DMS 273 treated with DMSO at 0.1 percent for 48 hours (cell line): Measurements from ENCODE around the gene ISM2.
"Not testable (repeated sequence)": the region's sequence is repeated elsewhere in the genome, so short reads cannot be mapped to it uniquely, and the experiment has no call there.

Experiments
- DNase-seq: peaks from one replicate; lab custom pipeline; 2025; lab: John Stamatoyannopoulos, UW

The ISM2 gene

DNA sequence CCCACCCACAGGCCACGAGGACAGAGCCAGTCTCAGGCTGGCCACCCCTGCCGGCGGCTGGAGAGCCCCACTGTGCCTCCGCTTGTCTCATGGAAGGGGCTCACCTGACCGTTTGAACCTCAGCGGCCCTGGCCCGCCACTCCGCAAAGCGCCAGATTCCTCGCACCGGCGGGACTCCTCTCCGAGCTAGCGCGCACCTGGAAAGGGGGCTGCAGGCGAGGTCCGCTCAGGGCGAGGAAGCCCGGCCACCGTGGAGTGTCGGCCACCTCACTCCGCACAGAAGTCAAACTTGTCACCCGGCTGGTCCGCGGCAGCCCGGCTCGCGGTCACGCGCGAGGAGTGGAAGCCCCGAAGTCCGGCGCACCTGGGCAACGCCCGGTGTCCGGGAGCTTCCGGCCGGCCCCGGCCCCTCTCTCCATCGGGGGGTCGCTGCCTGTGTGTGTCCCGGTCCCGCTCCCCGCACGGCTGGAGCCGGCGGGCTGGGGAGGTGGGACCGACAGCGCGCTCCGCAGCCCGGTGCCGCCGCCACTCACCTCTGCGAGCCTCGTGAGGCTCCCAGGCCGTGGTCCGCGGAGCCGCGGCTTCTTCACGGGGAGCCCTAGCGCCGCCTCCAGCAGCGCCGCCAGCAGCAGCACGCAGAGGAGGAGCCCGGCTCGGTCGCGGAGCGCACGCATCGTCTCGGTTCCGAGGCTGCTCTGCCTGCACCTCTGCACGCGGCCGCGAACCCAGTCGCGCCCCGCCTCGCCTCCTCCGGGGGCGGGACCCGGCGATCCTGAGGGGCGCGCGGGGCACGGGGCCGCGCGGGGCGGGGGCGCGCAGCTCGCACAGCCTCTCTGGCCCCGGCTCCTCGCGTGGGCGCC, at the start of gene ISM2:
Gene ISM2, minus strand, starts transcription at position 697 of the 860 bp plus-strand sequence. Its CDS starts 23 bp downstream, at position 674.
- DNase-seq: no peak

GRCh38 chr14:77547512-77548180, 49.0 kb upstream of the ISM2 start:
- DNase-seq: no peak

DNA sequence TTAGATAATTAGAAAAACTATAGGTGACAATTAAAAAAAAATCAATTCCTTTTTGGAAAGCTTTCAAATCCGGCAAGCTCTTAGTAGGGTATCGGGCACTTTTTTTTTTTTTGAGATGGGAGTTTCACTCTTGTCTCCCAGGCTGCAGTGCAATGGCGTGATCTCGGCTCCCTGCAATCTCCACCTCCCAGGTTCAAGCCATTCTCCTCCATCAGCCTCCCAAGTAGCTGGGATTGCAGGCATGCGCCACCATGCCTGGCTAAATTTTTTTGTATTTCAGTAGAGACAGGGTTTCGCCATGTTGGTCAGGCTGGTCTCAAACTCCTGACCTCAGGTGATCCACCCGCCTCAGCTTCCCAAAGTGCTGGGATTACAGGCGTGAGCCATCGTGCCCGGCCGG, 46.6 kb upstream of the ISM2 start:
- not testable (repeated sequence) for DNase-seq

DNA sequence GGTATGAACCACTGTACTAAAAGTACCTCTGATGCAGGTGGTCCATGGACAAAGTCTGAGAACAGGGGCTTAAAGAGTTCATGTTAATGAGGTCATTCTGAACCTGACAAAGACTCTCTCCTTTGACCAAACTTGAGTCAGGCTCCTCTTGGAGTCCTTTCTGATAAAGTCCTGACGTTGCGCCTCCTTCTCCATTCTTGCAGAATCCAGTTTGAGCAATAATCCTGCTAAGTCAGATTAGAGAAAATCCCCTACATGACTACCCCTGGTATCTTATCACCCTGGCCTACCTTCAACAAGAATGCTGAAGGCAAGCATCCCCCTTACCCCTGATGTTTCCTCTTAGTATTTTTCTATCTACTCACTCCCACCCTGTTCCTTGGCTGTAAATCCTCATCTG, 46.0 kb upstream of the ISM2 start:
- no peak for DNase-seq

GRCh38 chr14:77543637-77544334, 45.2 kb upstream of the ISM2 start:
- no peak for DNase-seq

DNA sequence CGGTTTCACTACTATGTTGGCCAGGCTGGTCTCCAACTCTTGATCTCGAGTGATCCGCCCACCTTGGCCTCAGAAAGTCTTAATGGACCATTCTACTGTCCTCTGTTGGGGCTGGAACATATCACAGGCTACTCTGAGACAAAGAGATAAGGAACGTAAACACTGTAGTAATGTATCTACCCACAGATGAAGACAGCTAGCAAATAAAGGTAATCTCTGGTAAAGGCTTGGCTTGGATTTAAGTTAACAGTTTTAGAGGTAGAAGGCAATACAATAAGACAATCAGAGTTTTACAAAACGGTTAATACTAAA, 44.6 kb upstream of the ISM2 start:
- no peak for DNase-seq

DNA sequence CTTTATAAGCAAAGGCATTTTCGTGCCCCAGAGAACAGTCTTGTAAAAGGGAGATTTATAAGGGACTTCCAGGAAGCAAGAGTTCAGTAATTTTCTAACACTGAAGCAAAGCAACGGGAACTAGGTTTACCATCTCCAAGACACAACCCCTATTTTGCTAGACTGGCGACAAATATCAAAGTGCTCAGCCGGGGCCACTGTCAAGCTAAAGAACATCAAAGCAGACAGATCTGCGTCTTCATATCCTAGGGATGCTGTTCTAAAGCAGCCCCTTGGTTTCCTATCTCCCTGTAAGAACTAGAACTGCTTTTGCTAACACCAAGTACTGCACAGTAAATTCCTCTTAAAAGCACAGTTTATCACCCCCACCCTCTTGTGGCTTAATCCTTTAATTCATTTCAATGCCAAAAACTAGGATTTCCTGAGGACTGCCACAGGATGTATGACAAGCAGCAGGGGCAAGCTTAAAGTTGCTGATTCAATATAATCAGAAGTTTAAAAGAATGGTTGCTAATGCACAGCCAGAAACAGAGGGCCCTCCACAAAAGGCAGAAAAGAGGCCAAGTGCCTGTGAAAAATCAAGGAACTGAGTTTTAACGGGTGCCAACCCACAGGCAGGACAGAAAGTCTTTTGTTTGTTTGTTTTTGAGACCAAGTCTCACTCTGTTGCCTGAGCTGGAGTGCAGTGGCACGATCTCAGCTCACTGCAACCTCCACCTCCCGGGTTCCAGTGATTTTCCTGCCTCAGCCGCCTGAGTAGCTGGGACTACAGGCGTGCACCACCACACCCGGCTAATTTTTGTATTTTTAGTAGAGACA, 44.0 kb upstream of the ISM2 start:
- DNase-seq: no peak

DNA sequence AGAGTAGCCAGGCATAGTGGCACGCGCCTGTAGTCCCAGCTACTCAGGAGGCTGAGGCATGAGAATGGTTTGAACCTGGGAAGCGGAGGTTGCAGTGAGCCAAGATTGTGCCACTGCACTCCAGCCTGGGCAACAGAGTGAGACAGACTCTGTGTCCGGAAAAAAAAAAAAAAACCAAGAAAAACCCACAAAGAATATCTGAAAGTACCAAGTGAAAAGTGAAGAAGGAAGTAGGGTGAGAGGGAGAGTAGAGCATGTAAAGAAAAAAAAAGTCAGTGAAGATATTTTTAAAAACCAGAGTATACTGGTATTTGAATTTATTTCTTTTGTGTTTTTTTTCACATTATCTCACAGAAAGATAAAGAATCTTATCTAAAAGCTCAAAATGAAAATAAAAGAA, 43.3 kb upstream of the ISM2 start:
- no peak for DNase-seq

GRCh38 chr14:77536951-77537350, 38.3 kb upstream of the ISM2 start:
- DNase-seq: not testable (repeated sequence)

GRCh38 chr14:77531071-77531470, 32.5 kb upstream of the ISM2 start:
- DNase-seq: no peak

DNA sequence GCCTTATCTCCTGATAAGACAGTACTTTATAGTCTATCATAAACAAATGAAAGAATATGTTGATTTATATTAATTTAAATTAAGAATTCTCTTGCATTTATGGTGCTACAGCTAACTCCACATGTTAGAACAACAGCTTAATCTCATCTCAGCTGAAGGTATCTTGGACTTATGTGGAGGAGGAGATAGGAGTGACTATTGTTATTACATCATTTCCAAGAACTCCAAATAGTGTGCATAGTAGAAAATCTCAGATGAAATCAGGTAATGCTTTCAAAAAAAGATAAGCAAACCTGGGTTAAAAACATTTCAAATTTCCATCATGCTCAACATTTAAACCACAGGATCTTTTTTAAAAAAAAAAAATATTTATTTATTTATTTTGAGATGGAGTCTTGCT, 31.3 kb upstream of the ISM2 start:
- no peak for DNase-seq

DNA sequence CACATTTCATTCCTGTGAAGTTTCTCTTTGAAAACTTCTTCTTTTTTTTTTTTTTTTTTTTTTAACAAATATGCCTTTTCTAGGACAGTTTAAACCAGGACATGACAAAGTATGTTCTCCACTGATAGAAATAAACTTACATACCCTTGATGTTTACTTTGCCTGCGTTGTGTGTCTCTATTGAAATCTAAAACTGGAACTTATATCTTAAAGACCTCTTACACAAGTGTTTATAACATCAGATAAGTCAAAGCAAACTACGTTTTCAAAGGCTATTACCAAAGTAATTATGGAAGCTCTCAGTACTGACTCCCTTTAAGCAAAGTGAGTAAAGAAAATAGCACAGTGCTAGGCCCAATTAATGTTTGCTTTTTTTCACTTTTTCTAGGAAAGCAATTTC, 30.6 kb upstream of the ISM2 start:
- no peak for DNase-seq

DNA sequence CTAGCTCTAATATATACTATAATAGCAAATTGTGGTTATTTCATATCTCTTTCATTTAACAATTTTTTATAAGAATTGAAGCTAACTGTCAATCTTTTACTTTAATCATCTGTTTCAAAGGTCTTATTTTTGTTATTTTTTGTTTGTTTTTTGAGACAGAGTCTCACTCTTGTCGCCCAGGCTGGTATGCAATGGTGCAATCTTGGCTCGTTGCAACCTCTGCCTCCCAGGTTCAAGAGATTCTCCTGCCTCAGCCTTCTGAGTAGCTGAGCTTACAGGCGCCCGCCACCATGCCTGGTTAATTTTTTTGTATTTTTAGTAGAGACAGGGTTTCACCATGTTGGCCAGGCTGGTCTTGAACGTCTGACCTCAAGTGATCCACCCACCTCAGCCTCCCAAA, 30.1 kb upstream of the ISM2 start:
- not testable (repeated sequence) for DNase-seq

DNA sequence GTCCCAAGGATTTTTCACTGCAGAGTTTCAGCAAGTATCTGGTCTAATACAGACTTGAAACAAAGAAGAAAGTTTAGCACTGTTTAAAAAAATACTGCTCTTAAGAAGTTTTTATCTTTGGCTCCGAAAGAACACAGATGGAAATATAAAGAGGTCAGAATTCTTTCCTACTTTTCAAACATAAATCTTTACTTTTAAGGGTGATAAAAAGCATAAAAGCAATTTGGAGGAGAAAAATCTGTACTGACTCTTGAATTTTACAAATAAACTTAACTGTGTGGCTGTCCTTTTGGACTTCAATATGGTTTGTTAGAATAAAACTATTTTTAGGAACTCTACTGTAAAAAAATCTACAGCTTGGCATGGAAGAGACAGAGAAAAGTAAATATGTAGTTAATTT, 27.6 kb upstream of the ISM2 start:
- no peak for DNase-seq

- no peak for DNase-seq
These were observed 25.9 kb upstream of the ISM2 start for GRCh38 chr14:77524536-77524935.

GRCh38 chr14:77523109-77523508, 24.5 kb upstream of the ISM2 start:
- no peak for DNase-seq

GRCh38 chr14:77520555-77520954, 21.9 kb upstream of the ISM2 start:
- DNase-seq: no peak

DNA sequence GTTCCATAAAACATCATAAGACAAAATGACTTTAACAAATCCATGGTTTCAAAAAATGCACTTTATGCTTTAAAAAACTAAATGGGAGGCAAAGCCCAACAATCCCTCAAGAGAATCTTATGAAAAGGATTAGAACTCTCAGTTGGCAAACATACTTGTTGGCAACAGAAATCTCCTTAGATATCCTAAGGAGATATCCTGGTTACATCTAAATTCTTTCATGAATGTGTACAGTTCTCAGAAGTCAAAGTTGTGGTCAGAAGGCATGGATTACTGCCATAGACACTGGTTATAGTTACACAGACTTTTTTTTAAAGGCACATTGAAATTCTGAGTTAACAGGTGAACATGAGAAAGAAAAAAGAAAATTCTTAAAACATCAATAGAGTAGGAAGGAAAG, 17.5 kb upstream of the ISM2 start:
- no peak for DNase-seq

DNA sequence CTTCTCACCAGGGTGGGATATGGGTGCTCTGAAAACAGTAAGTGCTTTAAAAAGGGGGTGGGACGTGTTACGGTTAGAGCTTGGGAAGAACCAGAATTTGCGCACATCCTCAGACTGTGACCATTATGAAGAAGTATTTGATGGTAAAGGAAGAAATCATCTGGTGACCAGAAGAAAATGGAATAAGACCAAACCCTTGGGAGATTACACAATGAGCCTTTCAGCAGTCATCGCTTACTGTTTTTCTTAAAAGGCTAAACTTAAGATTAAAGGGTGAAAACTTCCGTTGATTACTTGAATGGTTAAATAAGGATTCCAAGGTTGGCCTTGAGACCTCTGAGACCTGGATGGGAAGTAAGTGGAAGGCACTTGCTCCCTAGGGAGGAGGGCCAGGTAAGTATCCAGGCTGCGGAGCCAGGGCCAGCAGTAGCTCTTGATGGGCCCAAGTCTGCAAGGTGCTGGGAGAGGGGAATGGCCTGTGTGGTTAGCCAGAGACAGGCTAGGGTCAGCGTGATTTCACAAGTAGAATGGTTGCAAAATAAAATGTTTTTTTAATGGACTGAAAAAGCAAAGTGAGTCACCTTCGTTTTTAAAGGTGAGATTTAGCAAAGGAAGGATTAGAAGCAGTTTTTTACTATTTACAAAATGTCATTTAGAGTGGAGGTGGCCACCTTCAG, 13.0 kb upstream of the ISM2 start:
- DNase-seq: no peak

- no peak for DNase-seq
These were observed 10.8 kb upstream of the ISM2 start for GRCh38 chr14:77509366-77509765.

DNA sequence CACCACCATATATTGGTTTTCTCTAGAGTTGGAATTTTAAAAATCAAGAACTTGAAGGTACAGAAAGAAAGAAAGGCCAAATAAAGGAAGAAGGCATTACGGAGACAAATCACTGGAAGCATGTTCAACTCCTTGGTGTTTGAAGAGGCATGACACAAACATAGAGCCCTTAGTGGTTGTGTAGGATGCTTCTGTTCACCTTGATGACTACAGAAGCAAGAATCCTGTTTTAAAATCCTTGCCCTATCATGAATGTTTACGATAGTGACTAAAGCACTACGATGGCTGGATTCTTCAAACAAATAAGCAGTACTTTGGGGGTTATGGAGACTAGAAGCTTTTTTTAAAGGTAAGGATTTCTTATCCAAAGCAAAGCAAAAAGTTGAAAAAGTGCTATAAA, 10.3 kb upstream of the ISM2 start:
- DNase-seq: no peak

DNA sequence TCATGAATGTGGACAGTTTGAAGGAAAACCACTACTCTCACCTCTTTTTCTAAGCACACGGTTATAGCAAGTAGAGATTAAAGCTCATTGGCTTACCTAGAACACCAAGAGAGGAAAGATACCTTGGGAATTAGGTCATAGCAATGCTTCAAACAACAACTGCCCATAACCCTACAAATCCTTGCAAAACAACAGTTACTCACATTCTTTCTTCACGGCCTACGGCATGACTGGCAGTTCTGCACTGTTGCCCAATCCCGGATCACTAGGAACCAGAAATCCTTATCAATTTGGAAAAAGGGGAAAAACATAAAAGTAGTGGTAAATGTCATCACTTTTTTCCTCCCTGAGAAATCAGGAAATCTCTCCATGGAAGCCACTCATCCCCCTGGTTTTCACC, 9.6 kb upstream of the ISM2 start:
- no peak for DNase-seq
